ENCODE measurements around the gene SMURF1. TPM values are rescaled to one million over a fixed set of nuclear protein-coding genes. Genes with fewer than 3 reads are reported as not detected.

Gene SMURF1
- total RNA-seq, 4 donors from 2014 or later, result 23.6 to 35.3 (median 27.8) TPM

DNA sequence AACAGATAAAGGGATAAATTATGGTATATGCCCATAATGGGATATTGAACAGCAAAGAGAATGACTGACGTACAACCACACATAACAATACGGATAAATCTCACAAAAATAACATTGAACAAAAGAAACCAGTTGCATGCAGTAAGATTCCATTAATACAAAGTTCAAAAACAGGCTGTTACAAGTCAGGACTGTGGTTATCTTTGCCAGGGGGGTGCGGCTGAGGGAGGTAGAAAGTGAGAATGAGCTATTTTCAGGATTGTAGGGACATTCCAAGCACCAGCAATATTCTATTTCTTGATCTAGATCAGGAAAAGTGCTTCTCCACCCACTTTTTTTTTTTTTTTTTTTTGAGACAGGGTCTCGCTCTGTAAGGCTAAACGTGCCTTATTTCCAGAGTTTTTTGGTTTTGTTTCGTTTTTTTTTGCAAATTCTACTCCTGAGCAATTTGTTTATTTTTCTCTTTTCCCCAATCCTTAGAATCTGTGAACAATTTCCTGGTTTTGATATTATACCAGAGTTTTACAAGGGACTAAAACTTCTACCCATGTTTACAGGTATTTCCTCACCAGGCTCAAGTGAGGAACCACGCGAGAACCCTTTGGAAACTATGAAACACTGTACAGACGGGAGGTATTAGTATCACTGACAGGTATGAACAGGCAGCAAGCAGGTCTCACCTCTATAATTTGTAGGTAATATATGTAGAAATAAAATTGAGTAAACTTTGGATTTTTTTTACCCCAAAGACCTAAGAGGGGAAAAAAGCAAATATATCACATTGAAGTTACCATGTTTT lies 9.9 kb downstream of the SMURF1 start:
- TF ChIP-seq, protein P1, sequence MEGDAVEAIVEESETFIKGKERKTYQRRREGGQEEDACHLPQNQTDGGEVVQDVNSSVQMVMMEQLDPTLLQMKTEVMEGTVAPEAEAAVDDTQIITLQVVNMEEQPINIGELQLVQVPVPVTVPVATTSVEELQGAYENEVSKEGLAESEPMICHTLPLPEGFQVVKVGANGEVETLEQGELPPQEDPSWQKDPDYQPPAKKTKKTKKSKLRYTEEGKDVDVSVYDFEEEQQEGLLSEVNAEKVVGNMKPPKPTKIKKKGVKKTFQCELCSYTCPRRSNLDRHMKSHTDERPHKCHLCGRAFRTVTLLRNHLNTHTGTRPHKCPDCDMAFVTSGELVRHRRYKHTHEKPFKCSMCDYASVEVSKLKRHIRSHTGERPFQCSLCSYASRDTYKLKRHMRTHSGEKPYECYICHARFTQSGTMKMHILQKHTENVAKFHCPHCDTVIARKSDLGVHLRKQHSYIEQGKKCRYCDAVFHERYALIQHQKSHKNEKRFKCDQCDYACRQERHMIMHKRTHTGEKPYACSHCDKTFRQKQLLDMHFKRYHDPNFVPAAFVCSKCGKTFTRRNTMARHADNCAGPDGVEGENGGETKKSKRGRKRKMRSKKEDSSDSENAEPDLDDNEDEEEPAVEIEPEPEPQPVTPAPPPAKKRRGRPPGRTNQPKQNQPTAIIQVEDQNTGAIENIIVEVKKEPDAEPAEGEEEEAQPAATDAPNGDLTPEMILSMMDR (IDR thresholded peaks at IDR 0.05), result no peak
- DNase-seq (ENCODE audit: low spot score) (no peak), ATAC-seq (ENCODE audit: low FRiP score) (no peak)

DNA sequence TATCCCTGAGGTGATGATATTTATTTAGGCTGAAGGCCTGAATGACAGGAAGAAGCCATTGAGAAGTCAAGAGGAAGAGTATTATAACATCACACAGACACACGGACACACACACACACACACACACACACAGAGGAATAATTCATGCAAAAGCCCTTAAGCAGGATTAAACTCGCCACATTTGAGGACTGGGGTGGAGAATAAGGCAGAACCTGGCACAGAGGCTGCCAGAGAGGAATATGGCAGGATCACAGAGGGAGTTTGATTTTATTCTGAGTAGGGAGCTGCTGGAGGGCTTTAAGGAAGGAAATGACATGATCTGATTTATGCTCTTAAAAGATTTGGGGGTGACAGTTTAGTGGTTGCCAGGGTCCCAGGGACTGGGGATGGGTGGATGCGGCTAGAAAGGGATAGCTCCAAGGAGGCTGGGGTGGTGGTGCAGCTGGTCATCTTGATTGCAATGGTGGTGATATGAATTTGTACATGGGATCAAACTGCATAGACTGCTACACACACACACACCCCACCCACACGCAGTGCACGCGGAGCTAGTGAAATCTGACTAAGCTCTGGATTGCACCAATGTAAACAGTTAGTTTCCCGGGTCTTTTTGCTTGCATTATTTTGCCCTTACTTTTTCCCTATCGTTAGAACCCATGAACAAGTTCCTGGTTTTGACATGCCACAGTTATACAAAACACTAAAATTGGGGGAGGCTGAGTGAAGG lies 11.2 kb downstream of the SMURF1 start:
- TF ChIP-seq, protein P1 (IDR thresholded peaks at IDR 0.05), result no peak
- DNase-seq (ENCODE audit: low spot score) (no peak), ATAC-seq (ENCODE audit: low FRiP score) (no peak)

DNA sequence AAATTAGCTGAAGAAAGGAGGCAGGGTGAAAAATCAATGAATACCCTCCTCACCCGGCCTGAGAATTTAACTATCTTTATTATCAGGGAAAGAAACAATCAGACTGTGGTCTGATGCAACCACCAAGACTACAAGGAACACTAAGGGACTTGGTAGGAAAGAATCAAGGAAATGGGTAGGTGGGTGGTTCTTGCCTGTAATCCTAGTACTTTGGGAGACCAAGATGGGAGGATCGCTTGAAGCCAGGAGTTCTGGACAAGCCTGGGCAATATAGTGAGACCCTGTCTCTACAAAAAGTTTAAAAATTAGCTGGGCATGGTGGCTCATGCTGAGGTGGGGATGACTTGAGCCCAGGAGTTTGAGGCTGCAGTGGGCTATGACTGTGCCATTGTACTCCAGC lies 12.6 kb downstream of the SMURF1 start:
- no peak for ATAC-seq (ENCODE audit: low FRiP score)
- TF ChIP-seq, protein P1 (IDR thresholded peaks at IDR 0.05), result no peak
- no peak for DNase-seq (ENCODE audit: low spot score)

DNA sequence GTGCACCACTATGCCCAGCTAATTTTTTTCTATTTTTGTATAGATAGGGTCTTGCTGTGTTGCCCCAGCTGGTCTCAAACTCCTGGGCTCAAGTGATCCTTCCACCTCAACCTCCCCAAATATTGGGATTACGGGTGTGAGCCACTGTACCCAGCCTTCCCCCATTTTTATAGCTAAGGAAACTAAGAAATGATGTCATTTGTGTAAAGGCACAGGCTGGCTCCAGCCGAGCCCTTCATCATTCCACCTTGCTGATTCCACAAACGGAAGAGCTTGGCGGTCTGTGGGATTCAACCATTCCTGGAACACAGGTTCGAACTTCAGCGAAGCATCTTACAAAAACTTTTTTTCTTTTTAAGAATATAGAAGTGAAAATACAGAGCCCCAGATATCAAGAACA lies 14.4 kb downstream of the SMURF1 start:
- ATAC-seq (ENCODE audit: low FRiP score) (no peak), DNase-seq (ENCODE audit: low spot score) (no peak)
- TF ChIP-seq, protein P1 (IDR thresholded peaks at IDR 0.05), result no peak

DNA sequence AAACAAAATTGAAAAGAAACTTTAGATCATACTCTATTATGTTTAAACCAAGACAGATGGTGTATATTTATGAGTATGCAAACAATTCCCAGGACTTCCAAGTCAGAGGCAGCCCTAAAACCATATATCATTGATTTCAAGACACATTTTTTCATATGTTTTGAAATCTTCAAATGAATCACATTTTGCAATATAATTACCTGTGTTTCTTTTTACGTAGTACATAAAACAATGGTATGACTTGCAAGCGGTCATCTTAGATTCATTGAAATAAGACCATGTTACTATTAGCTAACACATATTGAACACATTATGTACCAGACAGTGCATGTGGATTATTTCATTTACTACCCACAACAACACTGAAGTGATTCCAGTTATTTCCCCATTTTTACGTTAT lies 14.9 kb downstream of the SMURF1 start:
- TF ChIP-seq, protein P1 (IDR thresholded peaks at IDR 0.05), result no peak
- DNase-seq (ENCODE audit: low spot score) (no peak), ATAC-seq (ENCODE audit: low FRiP score) (no peak)

DNA sequence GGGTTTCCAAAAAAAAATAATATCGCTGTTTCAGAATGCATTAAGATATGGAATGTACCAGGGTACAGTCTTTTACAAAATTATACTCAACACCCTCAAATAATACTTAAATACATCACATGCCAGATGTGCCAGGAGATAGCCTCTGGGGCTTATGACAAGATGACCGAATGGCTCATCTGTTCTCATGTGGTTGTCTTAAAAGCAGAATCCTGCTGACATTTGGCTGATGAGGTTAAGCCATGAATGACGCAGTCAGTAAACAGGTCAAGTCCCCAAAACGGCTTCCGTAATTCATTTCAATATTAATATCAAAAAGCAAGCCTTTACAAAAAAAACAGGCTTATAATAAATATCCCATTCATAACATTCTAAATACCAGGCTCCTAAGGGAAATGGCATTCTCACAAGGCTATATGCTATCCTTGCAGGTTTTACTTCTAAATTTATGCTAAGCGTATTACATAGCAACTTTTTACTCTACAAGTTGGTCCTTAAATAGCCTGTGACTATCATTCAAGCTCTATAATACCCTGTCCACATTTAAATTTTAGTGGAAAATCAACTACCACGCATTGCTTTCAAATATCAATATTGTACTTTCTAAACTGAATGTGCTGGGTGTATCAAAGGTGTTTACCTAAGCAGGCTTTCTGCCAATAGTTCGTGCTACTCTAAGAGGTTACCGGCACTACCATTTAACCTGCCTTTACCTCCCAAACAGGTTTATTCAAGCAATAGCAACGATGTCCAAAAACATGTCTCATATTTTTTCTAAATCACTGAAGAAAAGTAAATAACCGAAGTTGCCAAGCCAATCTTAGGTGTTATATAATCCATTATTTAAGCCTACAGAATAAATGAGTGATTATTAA lies 15.6 kb downstream of the SMURF1 start:
- ATAC-seq (ENCODE audit: low FRiP score), result no peak
- no peak for DNase-seq (ENCODE audit: low spot score)
- TF ChIP-seq, protein P1 (IDR thresholded peaks at IDR 0.05), result no peak

All from omental fat pad (tissue), 4 donors.